Loucy (cell line): ENCODE results near the gene CDC42BPB.

Source experiments
- CTCF ChIP-seq: fragments of 200-600 bp; sonication (generic); conservative IDR thresholded peaks from 2 replicates; pipeline ENCODE4 v1.5.1; 2014; ENCODE audit warnings: mild to moderate bottlenecking, antibody characterized with exemption, low read length
- EZH2phosphoT487 ChIP-seq: fragments of 200-600 bp; IDR thresholded peaks from 2 replicates; pipeline ENCODE4 v1.6.1; 2018; ENCODE audit warnings: antibody characterized with exemption, mild to moderate bottlenecking, moderate library complexity, borderline replicate concordance

DNA sequence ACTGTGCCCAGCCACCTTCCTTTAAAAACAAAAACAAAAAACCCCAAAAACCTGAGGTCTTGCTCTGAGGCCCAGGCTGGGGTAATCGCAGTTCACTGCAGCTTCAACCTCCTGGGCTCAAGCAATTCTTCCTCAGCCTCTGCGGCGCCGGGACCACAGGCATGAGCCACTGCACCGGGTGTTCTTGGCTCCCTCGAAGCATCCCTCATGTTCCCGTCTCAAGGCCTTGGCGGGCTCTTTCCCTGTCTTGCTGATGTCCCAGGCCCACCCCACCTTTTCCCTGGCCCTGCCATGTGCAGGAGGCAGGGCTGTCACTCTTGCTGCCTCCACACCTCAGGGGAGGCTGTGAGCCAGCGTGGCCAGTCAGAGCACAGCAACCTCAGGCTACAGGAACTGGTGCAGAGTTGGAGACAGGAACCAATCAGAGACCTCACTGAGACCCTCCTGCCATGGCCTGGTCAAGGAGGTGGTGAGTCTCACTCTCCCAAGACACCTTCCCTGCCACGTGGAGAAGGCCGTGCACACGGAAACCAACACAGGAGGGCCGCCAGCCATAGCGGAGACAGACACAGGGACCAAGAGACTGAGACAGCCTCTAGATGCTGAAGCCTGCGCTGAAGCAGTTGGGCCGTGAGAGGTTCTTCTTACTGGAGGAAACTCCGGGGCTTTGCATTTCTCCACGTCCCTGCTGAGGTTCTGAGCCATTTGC, 140.8 kb downstream of the CDC42BPB start:
- TF ChIP-seq CTCF (no peak), EZH2phosphoT487 (no peak)
